GM19023 (cell line): ENCODE measurements around the gene CHST8.

Experiments used
- ATAC-seq: cut with Tn5 transposase; IDR thresholded peaks from one replicate; pipeline ENCODE4 v1.9.1; 2021; ENCODE audit warnings: mild to moderate bottlenecking, moderate library complexity; ENCODE audit not compliant: unreplicated experiment

The CHST8 gene

GRCh38 chr19:33671211-33671610 lies 49.5 kb downstream of the CHST8 start:
- ATAC-seq = no peak

GRCh38 chr19:33673258-33673875 lies 51.6 kb downstream of the CHST8 start:
- ATAC-seq = no peak

GRCh38 chr19:33673996-33674625 lies 52.4 kb downstream of the CHST8 start:
- no peak for ATAC-seq

- ATAC-seq = no peak
Measured at GRCh38 chr19:33674626-33675367, 53.0 kb downstream of the CHST8 start.

- ATAC-seq = no peak
Measured at GRCh38 chr19:33675501-33676124, 53.9 kb downstream of the CHST8 start.

- no peak for ATAC-seq
Measured at GRCh38 chr19:33676999-33677665, 55.4 kb downstream of the CHST8 start.

- ATAC-seq = no peak
Measured at GRCh38 chr19:33677745-33678426, 56.1 kb downstream of the CHST8 start.

GRCh38 chr19:33678796-33679585 lies 57.2 kb downstream of the CHST8 start:
- ATAC-seq = no peak

- ATAC-seq = no peak
Measured at GRCh38 chr19:33679696-33680095, 57.9 kb downstream of the CHST8 start.

GRCh38 chr19:33681081-33681680 lies 59.4 kb downstream of the CHST8 start:
- ATAC-seq = no peak

GRCh38 chr19:33683881-33684537 lies 62.3 kb downstream of the CHST8 start:
- no peak for ATAC-seq

- no peak for ATAC-seq
Measured at GRCh38 chr19:33684538-33685232, 62.9 kb downstream of the CHST8 start.

GRCh38 chr19:33685541-33685940 lies 63.8 kb downstream of the CHST8 start:
- no peak for ATAC-seq

- no peak for ATAC-seq
Measured at GRCh38 chr19:33686262-33686661, 64.5 kb downstream of the CHST8 start.

GRCh38 chr19:33686687-33687480 lies 65.1 kb downstream of the CHST8 start:
- no peak for ATAC-seq

GRCh38 chr19:33687481-33688170 lies 65.9 kb downstream of the CHST8 start:
- no peak for ATAC-seq
